CD4-positive, CD25-positive, alpha-beta regulatory T cell (primary cell): ENCODE results near the gene ZMAT5. TPM values are rescaled to one million over a fixed set of nuclear protein-coding genes. Genes with fewer than 3 reads are reported as not detected.
A peak's percentile ranks its signal among the peaks of the same experiment; 100 is the strongest.

Experiments used
- ATAC-seq, 2 donors: fragments of 150-1000 bp; cut with Tn5 transposase; one replicate each; pipeline ENCODE4 v1.10.0; 2021; ENCODE audit warnings: low read depth in 2 of 2, moderate number of reproducible peaks in 2 of 2, moderate library complexity in 1 of 2
- DNase-seq, 3 donors: peaks; one replicate each; pipeline versions ENCODE4 v3.0.0 to v3.0.0-alpha.2; 2012 to 2022; ENCODE audit warnings: mixed read lengths in 1 of 3
- H3K27ac ChIP-seq: one replicate; pipeline ENCODE4 v1.7.0; 2013; ENCODE audit warnings: mild to moderate bottlenecking, low read length; ENCODE audit not compliant: insufficient read depth, poor library complexity, severe bottlenecking
- H3K27me3 ChIP-seq: one replicate; pipeline ENCODE4 v1.7.0; 2013; ENCODE audit warnings: low read length; ENCODE audit not compliant: control insufficient read depth, insufficient read depth
- H3K36me3 ChIP-seq: one replicate; pipeline ENCODE4 v1.7.0; 2013; ENCODE audit warnings: mild to moderate bottlenecking, low read length, moderate library complexity; ENCODE audit not compliant: control insufficient read depth, insufficient read depth
- H3K4me1 ChIP-seq: 2 replicates; pipeline ENCODE4 v1.7.0; 2013; ENCODE audit warnings: mild to moderate bottlenecking, low read length; ENCODE audit not compliant: insufficient read depth, control insufficient read depth, poor library complexity, severe bottlenecking
- H3K4me3 ChIP-seq: one replicate; pipeline ENCODE4 v1.7.0; 2013; ENCODE audit warnings: low read depth, mild to moderate bottlenecking, low read length, moderate library complexity
- H3K9me3 ChIP-seq, 2 experiments: 1 replicate in 1 of 2; 2 replicates in 1 of 2; pipeline ENCODE4 v1.7.0; 2013; ENCODE audit warnings: low read length in 2 of 2, mild to moderate bottlenecking in 1 of 2, moderate library complexity in 1 of 2; ENCODE audit not compliant: control insufficient read depth in 2 of 2
- H3K27ac Mint-ChIP-seq, 3 donors: one replicate each; pipeline ENCODE4 v1.8.0; 2020 to 2022; ENCODE audit warnings: mild to moderate bottlenecking in 3 of 3, mixed read lengths in 3 of 3, moderate library complexity in 2 of 3
- H3K27me3 Mint-ChIP-seq: one replicate; pipeline ENCODE4 v1.8.0; 2022; ENCODE audit warnings: mild to moderate bottlenecking, mixed read lengths
- H3K36me3 Mint-ChIP-seq: one replicate; pipeline ENCODE4 v1.8.0; 2020; ENCODE audit warnings: mixed read lengths
- H3K4me1 Mint-ChIP-seq, 4 donors: one replicate each; pipeline ENCODE4 v1.8.0; 2020 to 2022; ENCODE audit warnings: mixed read lengths in 4 of 4, mild to moderate bottlenecking in 1 of 4
- H3K4me3 Mint-ChIP-seq, 4 donors: one replicate each; pipeline ENCODE4 v1.8.0; 2020 to 2022; ENCODE audit warnings: mild to moderate bottlenecking in 4 of 4, mixed read lengths in 4 of 4, moderate library complexity in 3 of 4
- H3K9me3 Mint-ChIP-seq, 7 donors: one replicate each; pipeline ENCODE4 v1.8.0; 2020 to 2022; ENCODE audit warnings: mixed read lengths in 7 of 7, mild to moderate bottlenecking in 3 of 7, moderate library complexity in 2 of 7
- polyA plus RNA-seq, 4 donors: library from polyadenylated mRNA; unstranded; fragments of 300-500 nt; fragmentation: Illumina TruSeq; gene quantifications; one replicate each; pipeline ENCODE4 v1.2.3, GENCODE V29; 2021
- total RNA-seq: library from RNA; stranded (reverse); gene quantifications from one replicate; pipeline ENCODE4 v1.2.3, GENCODE V29; 2022

Gene ZMAT5
- total and polyA plus RNA-seq, 5 donors from 2014 or later = 18.6 to 69.9 (median 62.1) TPM

GRCh38 chr22:29738118-29738815 lies 28.5 kb downstream of the ZMAT5 start:
- Mint-ChIP-seq H3K36me3 (peaks cover 18% of the 10 kb centered on the region), H3K27ac (no peak overlapping the region)
- no peak overlapping the region for H3K27ac ChIP-seq

GRCh38 chr22:29737251-29738117 lies 29.3 kb downstream of the ZMAT5 start:
- H3K9me3 ChIP-seq = no peaks in the 10 kb centered on the region
- no peaks in the 10 kb centered on the region for H3K4me1 ChIP-seq
- peaks cover 15% of the 10 kb centered on the region for H3K36me3 ChIP-seq
- Mint-ChIP-seq H3K9me3 (no peaks in the 10 kb centered on the region), H3K27me3 (no peaks in the 10 kb centered on the region), H3K4me3 (no peak overlapping the region), H3K27ac (no peak overlapping the region), H3K4me1 (no peaks in the 10 kb centered on the region), H3K36me3 (peaks cover 18% of the 10 kb centered on the region)
- ATAC-seq = no peak
- no peak overlapping the region for H3K27ac ChIP-seq
- H3K27me3 ChIP-seq = no peaks in the 10 kb centered on the region
- DNase-seq = no peak
- H3K4me3 ChIP-seq = no peak overlapping the region

More at GRCh38 chr22:29738118-29738815, 28.5 kb downstream of the ZMAT5 start:
- Mint-ChIP-seq H3K9me3 (no peaks in the 10 kb centered on the region), H3K4me1 (no peaks in the 10 kb centered on the region), H3K27me3 (no peaks in the 10 kb centered on the region), H3K4me3 (no peak overlapping the region)
- Histone ChIP-seq H3K27me3 (no peaks in the 10 kb centered on the region), H3K4me3 (no peak overlapping the region), H3K36me3 (peaks cover 15% of the 10 kb centered on the region), H3K4me1 (no peaks in the 10 kb centered on the region), H3K9me3 (no peaks in the 10 kb centered on the region)
- ATAC-seq = no peak
- no peak for DNase-seq

- H3K9me3 Mint-ChIP-seq = no peaks in the 10 kb centered on the region
These were observed 31.4 kb downstream of the ZMAT5 start for GRCh38 chr22:29735416-29735815.

DNA sequence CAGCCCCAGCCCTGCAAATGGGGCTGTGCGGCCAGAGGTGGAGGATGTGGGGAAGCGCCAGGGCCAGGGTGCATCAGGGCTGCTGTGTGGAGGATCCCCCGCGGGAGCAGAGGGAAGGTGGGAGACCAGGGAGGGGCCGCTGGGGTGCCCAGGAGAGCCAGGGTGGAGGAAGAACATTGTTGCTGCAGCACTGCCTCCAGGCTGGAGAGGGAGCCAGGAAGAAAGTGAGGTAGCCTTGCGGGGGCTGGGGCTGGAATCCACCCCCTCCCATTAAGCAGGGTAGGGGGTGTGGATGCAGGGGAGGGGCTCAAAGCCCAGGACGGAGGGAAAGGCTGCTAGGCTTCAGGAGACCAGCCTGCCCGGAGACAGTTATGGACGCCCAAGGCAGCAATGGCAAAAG lies 32.0 kb downstream of the ZMAT5 start:
- H3K4me3 ChIP-seq = no peak overlapping the region
- no peaks in the 10 kb centered on the region for H3K27me3 ChIP-seq
- H3K36me3 ChIP-seq = no peaks in the 10 kb centered on the region
- no peak overlapping the region for H3K4me3 Mint-ChIP-seq
- H3K9me3 ChIP-seq = no peaks in the 10 kb centered on the region
- peaks cover 9% of the 10 kb centered on the region for H3K36me3 Mint-ChIP-seq
- no peaks in the 10 kb centered on the region for H3K4me1 ChIP-seq
- H3K27ac Mint-ChIP-seq = no peak overlapping the region
- H3K27ac ChIP-seq = no peak overlapping the region
- no peaks in the 10 kb centered on the region for H3K9me3 Mint-ChIP-seq
- no peak for DNase-seq
- no peak for ATAC-seq
- no peaks in the 10 kb centered on the region for H3K27me3 Mint-ChIP-seq
- H3K4me1 Mint-ChIP-seq = no peaks in the 10 kb centered on the region

More at GRCh38 chr22:29735416-29735815, 31.4 kb downstream of the ZMAT5 start:
- H3K27ac ChIP-seq = no peak overlapping the region
- no peaks in the 10 kb centered on the region for H3K9me3 ChIP-seq
- Mint-ChIP-seq H3K27me3 (no peaks in the 10 kb centered on the region), H3K27ac (no peak overlapping the region), H3K4me3 (peak overlapping the region in 1 of 4 donors; percentile 75), H3K4me1 (no peaks in the 10 kb centered on the region), H3K36me3 (peaks cover 9% of the 10 kb centered on the region)
- no peak overlapping the region for H3K4me3 ChIP-seq
- H3K4me1 ChIP-seq = no peaks in the 10 kb centered on the region
- ATAC-seq = no peak
- no peaks in the 10 kb centered on the region for H3K27me3 ChIP-seq
- no peak for DNase-seq
- peaks cover 4% of the 10 kb centered on the region for H3K36me3 ChIP-seq

DNA sequence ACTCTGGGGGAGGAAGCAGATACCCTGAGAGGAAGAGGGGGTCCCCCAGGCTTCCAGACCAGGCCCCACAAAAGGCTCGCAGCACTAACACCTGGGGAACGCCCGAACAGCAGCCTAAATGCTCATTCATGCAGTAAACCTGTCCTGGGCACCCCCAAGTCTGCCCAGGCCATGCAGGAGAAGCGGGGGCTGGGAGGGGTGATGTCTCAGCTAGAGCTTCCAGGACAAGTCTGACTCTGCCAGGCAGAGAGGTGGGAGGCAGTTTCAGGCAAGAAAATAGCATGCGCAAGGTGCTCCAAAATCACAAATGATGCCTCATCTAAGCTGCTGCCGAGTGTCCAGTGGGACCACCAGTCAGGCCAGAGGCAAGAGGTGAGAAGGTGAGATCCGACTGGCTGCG lies 32.4 kb downstream of the ZMAT5 start:
- DNase-seq = no peak

GRCh38 chr22:29733362-29734201 lies 33.2 kb downstream of the ZMAT5 start:
- no peaks in the 10 kb centered on the region for H3K27me3 ChIP-seq
- Mint-ChIP-seq H3K36me3 (peaks cover 4% of the 10 kb centered on the region), H3K4me3 (no peak overlapping the region), H3K9me3 (no peaks in the 10 kb centered on the region), H3K27ac (no peak overlapping the region), H3K27me3 (no peaks in the 10 kb centered on the region), H3K4me1 (no peaks in the 10 kb centered on the region)
- H3K4me1 ChIP-seq = no peaks in the 10 kb centered on the region
- H3K27ac ChIP-seq = no peak overlapping the region
- H3K4me3 ChIP-seq = no peak overlapping the region
- H3K9me3 ChIP-seq = no peaks in the 10 kb centered on the region
- no peak for DNase-seq
- H3K36me3 ChIP-seq = no peaks in the 10 kb centered on the region
- peak in 1 of 2 donors; percentile 16 for ATAC-seq

More for the DNA sequence above, 32.4 kb downstream of the ZMAT5 start:
- H3K36me3 Mint-ChIP-seq = peaks cover 9% of the 10 kb centered on the region
- H3K27ac Mint-ChIP-seq = no peak overlapping the region
- H3K27me3 ChIP-seq = no peaks in the 10 kb centered on the region
- no peak overlapping the region for H3K27ac ChIP-seq
- H3K9me3 ChIP-seq = no peaks in the 10 kb centered on the region
- H3K27me3 Mint-ChIP-seq = no peaks in the 10 kb centered on the region
- no peak for ATAC-seq
- H3K4me3 Mint-ChIP-seq = no peak overlapping the region
- no peak overlapping the region for H3K4me3 ChIP-seq
- no peaks in the 10 kb centered on the region for H3K36me3 ChIP-seq
- H3K9me3 Mint-ChIP-seq = no peaks in the 10 kb centered on the region
- H3K4me1 ChIP-seq = no peaks in the 10 kb centered on the region
- H3K4me1 Mint-ChIP-seq = no peaks in the 10 kb centered on the region

- no peak overlapping the region for H3K27ac ChIP-seq
- Mint-ChIP-seq H3K36me3 (peaks cover 4% of the 10 kb centered on the region), H3K4me1 (no peaks in the 10 kb centered on the region), H3K27me3 (no peaks in the 10 kb centered on the region), H3K4me3 (no peak overlapping the region), H3K9me3 (no peaks in the 10 kb centered on the region), H3K27ac (no peak overlapping the region)
- H3K4me3 ChIP-seq = no peak overlapping the region
- DNase-seq = no peak
- H3K36me3 ChIP-seq = no peaks in the 10 kb centered on the region
- no peak for ATAC-seq
- H3K9me3 ChIP-seq = no peaks in the 10 kb centered on the region
- no peaks in the 10 kb centered on the region for H3K27me3 ChIP-seq
- no peaks in the 10 kb centered on the region for H3K4me1 ChIP-seq
These were observed 33.9 kb downstream of the ZMAT5 start for GRCh38 chr22:29732883-29733282.
